GM21423 (cell line): ENCODE results near the gene CDH8.
"Not testable (repeated sequence)": the region's sequence is repeated elsewhere in the genome, so short reads cannot be mapped to it uniquely, and the experiment has no call there.

Experiments used
- ATAC-seq: cut with Tn5 transposase; IDR thresholded peaks from one replicate; pipeline ENCODE4 v1.9.1; 2021; ENCODE audit warnings: mild to moderate bottlenecking, moderate library complexity; ENCODE audit not compliant: unreplicated experiment

CDH8 gene

GRCh38 chr16:61937646-61938045 is 98.6 kb downstream of the CDH8 start:
- ATAC-seq, result no peak

- ATAC-seq, result no peak
Observed at GRCh38 chr16:61936522-61936921, 99.7 kb downstream of the CDH8 start.

DNA sequence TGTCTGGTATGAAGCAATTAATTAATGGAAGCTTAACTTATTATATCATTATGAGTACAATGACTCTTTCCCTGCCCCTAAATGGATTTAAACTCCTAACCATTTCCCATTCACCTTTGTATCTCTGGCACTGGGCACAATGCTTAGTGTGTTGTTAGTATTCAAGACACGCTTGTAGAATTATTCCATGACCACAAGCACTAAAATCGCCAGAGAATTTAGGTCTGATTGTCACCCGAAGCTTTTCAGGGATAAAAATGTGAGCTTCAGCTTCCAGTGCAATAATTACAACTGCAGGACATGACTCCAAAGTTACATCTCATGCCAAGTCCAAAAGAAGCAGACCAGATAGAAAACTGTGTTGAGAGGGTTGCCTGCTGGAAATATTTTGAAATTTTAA is 101.6 kb downstream of the CDH8 start:
- no peak for ATAC-seq

DNA sequence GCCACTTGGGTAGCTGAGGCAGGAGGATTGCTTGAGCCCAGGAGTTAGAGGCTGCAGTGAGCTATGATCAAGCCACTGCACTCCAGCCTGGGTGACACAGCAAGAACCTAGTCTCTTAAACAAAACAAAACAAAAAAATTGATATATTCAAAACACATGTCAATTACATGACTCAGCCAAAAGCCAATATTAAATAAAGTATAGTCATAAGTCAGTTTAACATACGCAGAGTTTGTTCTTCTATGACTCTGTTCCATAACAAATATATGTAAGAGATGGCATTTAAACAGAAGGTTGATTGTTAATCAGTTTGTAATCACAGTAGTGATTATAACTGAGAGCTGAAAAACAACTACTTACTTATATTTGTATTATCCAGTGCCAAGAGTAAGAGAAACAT is 106.5 kb downstream of the CDH8 start:
- ATAC-seq, result no peak

DNA sequence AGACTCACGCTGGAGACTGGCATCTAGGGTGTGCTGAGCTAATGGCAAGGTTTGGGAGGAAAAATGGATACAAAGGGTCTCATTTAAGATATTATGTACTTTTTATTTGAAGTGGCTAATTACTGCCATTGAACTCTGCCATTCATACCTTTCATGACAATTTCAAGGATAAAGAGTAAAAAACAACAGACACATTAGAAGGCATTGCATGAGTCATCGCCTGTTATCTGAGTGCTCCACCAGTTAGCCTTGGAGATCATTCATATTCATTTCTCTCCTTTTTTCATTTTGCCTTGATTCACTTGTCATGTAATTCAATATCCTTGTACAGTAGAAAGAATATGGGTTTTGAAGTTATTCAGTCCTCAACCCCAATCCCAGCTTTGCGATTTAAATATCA is 109.5 kb downstream of the CDH8 start:
- ATAC-seq, result no peak

GRCh38 chr16:61923629-61924028 is 112.6 kb downstream of the CDH8 start:
- ATAC-seq, result no peak

DNA sequence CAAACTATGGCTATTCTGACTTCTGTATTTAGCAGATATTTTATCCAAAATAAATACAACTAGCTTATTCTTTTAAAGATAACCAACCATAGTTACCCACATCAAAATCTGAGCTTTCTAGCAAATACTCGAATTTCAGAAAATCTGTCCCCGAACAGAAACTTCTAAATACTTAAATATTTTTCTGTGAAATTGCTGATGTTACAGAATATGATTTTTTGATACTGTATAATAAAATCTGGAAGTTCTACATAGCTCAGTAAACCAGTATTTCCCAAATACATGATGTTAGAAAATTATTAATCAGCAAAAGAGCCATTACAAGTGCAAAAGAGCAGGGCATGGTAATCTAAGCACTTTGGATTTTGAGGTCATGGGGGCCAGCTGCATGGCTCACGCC is 114.9 kb downstream of the CDH8 start:
- no peak for ATAC-seq

- ATAC-seq, result not testable (repeated sequence)
Observed at GRCh38 chr16:61917865-61918826, 118.1 kb downstream of the CDH8 start.

GRCh38 chr16:61915569-61915968 is 120.7 kb downstream of the CDH8 start:
- no peak for ATAC-seq

- no peak for ATAC-seq
Observed at GRCh38 chr16:61909074-61909473, 127.2 kb downstream of the CDH8 start.

- no peak for ATAC-seq
Observed at GRCh38 chr16:61908426-61908825, 127.8 kb downstream of the CDH8 start.

DNA sequence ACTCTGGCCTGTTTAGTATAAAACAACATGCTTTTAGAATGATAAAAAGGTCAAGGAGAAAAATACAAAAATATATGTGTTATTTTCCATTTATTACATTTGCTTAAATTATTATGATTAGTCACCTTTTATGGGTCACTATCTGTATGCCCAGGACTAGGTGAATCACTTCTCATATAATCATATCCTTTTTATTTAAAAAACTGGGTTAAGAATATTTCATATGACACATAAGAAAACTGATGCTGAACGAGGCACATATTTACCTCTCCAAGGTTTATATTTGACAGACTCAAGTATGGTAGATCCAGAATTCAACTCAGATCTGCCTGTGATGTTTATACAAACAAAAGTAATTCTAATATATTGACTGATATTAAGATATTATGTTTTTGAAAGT is 134.5 kb downstream of the CDH8 start:
- ATAC-seq, result no peak

DNA sequence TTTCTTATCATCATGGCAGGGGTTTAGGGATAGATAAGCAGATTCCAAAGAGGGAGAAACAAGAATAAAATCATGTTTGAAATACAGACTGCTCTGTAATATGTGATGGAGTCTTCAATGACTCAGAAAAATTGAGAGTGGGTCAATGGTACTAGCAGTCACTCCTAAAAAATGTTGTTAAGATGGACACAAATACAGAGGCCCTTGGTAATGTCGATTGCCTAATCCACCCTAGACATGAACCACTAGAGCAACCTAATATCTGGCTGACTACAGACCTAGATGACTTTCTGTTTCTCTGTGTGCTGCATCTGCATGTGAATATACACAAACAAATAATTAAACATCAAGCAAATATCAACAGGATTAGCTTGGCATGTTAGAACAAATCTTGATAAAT is 135.8 kb downstream of the CDH8 start:
- no peak for ATAC-seq

DNA sequence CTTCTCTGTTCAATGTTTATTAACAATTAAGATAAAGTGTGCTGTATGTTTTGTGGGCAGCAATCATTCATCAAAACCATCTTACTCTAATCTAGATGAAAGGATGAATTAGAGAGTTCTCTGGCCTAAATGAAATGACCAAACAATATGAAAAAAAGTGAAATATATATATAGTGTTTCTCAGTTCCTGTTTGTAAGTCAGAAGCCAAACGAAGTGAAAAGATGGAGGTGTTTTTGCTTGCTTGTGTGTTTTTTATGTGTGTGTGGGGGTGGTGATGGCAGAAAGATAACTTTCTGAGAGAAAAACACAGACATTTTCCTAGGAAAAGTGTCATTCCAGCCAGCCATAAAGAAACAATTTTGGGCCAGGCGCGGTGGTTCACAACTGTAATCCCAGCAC is 138.6 kb downstream of the CDH8 start:
- ATAC-seq, result no peak

DNA sequence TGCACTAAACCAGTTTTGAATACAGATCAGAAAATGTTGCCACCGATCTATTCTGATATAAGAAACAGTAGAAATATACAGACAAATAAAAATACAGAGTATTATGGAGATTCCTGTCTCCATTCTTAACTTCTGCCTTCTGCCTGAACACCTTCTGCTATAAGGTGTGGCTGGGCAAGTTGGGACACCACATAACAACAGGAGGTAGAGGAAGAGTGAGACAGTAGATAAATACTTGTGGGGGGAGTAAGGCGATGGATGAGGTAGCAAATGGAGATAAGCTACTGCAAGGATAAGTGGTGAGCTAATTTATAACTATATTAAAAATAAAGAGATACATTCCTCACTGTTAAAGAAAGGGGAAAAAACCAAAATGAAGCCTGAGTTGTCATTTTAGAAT is 143.7 kb downstream of the CDH8 start:
- ATAC-seq, result no peak

DNA sequence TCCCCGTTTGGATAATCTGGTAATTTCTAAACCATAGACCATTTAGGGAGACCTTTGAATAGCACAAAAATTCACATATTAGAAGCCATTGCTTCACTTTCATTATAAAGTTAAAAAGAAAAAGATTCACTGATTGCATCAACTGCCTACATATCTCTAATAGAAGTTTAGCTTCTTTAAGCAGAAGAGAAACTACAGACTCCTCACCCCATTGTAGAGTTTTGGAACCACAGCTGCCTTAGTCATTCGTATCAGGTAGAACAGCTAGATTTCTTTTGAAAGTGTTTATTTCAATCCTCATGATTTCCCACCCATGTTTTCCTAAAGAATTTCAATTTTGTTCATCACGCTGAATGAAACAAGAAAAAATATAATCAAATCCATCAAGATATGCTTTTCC is 144.8 kb downstream of the CDH8 start:
- no peak for ATAC-seq

GRCh38 chr16:61890386-61890785 is 145.9 kb downstream of the CDH8 start:
- ATAC-seq, result no peak

- no peak for ATAC-seq
Observed at GRCh38 chr16:61887903-61888302, 148.3 kb downstream of the CDH8 start.

DNA sequence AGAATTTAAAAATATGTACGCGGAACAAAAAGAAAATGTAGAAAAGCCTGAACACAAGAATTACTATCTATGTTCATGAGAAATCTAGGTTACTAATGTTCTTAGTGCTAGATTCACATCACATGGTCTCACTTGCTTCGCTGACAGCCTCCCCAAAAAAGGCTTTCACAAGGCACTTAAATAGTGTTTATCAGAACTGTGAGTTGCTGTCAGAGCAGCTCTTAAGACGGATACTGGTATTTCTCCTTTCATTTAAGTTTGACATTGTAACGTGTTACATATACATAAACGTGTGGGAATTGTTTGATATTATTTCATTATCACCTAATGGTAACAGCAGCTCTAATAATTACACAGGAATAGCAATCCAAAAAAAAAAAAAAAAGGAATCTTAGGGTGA is 150.9 kb downstream of the CDH8 start:
- ATAC-seq, result no peak

DNA sequence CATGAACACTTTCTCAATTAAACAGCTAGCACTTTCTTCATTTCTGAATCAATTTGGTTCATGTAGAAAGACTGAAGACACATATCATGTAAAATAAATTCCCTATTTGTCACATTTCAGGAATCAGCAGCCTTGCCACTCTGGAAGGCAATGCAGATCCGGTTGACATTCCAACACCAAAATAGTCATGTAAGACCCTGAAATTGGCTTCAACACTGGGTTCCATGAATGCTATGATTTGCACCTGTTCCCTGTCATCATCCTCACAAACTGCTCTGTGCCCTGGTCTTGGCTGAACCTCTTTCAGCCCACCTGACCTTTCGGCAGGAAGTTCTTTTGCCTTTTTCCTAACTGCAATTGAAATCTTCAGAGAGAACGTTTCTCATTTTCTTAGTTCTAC is 156.9 kb downstream of the CDH8 start:
- no peak for ATAC-seq

DNA sequence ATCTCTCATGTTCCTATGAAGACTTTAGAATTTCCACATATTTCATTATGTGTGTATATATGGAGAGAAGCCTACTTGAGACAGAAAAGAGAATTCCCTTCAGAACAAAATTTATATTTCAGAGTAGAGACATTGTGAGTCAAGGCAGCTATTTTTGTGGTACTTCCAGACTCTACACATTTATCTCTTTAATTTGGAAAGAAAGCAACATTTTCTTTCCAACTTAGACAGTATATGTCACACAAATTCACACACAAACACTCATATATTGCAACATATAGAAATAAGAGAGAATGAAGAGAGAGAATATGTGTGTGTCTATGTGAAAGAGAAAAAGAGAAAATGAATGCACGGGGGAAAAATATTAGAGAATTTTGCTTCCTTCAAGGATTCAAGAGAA is 158.8 kb downstream of the CDH8 start:
- ATAC-seq, result no peak

DNA sequence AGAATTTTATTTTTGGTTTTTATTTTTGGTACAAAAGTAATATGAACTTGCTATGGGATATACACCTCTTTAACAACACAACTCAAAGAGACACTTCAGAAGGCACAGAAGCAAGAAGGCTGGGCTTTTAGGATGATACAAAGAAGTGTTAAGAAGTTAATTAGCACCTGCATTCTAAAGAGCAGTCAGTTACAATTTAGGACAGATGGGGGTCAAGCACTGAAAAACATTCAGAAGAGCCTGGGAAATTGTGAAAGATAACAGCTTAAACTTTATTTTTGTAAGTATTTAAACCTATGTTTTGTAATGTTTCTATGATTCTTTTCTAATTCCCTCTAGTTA is 163.5 kb downstream of the CDH8 start:
- ATAC-seq, result no peak
